ENCODE data around the gene PYGO2. TPM values are rescaled to one million over a fixed set of nuclear protein-coding genes. Genes with fewer than 3 reads are reported as not detected.

Gene PYGO2
- polyA plus RNA-seq, 3 donors from 2014 or later = 15.0 to 39.1 (median 15.4) TPM

- H3K27ac Mint-ChIP-seq = peak overlapping the region in 5 of 6 donors; percentile 19 to 61 (median 50)
- peaks cover 56 to 63% of the 10 kb centered on the region in 2 donors for H3K4me1 Mint-ChIP-seq
Observed at GRCh38 chr1:154958681-154959425, 2.7 kb downstream of the PYGO2 start.

GRCh38 chr1:154958036-154958435 lies 3.5 kb downstream of the PYGO2 start:
- Mint-ChIP-seq H3K27me3 (ENCODE audit: low read depth in 3 of 3) (peaks cover 10 to 12% (median 11%) of the 10 kb centered on the region in 3 donors), H3K4me1 (peaks cover 63 to 64% of the 10 kb centered on the region in 2 donors), H3K27ac (peak overlapping the region in 4 of 6 donors; percentile 34 to 61 (median 46))

More at GRCh38 chr1:154958681-154959425, 2.7 kb downstream of the PYGO2 start:
- peak overlapping the region in 1 of 5 donors; percentile 36 for H3K4me3 Mint-ChIP-seq
- H3K36me3 Mint-ChIP-seq = peaks cover 0 to 5% (median 4%) of the 10 kb centered on the region in 3 donors
- H3K9me3 Mint-ChIP-seq = no peaks in the 10 kb centered on the region
- peaks cover 10 to 12% (median 11%) of the 10 kb centered on the region in 3 donors for H3K27me3 Mint-ChIP-seq (ENCODE audit: low read depth in 3 of 3)
- DNase-seq = no peak

DNA sequence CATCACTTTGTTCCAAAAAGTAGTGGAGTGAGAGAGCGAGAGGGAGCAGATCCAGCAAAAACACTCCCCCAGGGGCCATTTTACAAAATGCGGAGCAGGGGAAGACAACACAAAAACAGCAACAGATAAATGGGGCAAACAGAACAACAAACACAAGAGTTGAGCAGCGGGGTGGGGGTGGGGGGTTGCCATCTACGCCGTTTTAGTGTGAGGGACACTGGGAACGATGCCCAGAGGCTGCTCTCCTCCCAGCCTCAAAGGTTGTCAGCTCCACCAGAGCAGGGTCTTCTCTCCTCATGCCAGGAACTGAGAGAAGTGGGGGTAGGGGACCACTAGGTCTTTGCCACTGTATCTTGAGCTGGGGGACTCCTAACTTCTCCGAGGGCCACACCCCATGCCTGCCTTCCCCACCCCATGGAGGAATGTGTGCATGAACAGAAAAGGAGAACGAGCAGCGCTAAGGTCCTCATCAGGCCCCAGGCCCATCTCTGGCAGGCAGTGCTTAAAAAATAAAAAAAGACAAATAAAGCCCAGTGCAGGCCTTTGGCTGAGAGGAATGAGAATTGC lies 4.4 kb downstream of the PYGO2 start:
- H3K27ac Mint-ChIP-seq = peak overlapping the region; percentile 34 to 99 (median 92)
- peak overlapping the region in 4 of 5 donors; percentile 44 to 50 (median 46) for H3K4me3 Mint-ChIP-seq
- peaks cover 11 to 13% (median 11%) of the 10 kb centered on the region in 3 donors for H3K27me3 Mint-ChIP-seq (ENCODE audit: low read depth in 3 of 3)
- H3K4me1 Mint-ChIP-seq = peaks cover 65% of the 10 kb centered on the region in 2 donors
- no peaks in the 10 kb centered on the region for H3K9me3 Mint-ChIP-seq
- H3K36me3 Mint-ChIP-seq = no peaks in the 10 kb centered on the region
- DNase-seq = no peak

More at GRCh38 chr1:154958036-154958435, 3.5 kb downstream of the PYGO2 start:
- DNase-seq = no peak
- no peaks in the 10 kb centered on the region for H3K36me3 Mint-ChIP-seq
- H3K4me3 Mint-ChIP-seq = no peak overlapping the region
- H3K9me3 Mint-ChIP-seq = no peaks in the 10 kb centered on the region

- peak overlapping the region; percentile 92 to 100 (median 98) for H3K27ac Mint-ChIP-seq
- H3K36me3 Mint-ChIP-seq = no peaks in the 10 kb centered on the region
- H3K4me3 Mint-ChIP-seq = peak overlapping the region; percentile 93 to 97 (median 95)
- peaks cover 68 to 69% of the 10 kb centered on the region in 2 donors for H3K4me1 Mint-ChIP-seq
- H3K27me3 Mint-ChIP-seq (ENCODE audit: low read depth in 3 of 3) = peaks cover 11 to 13% (median 12%) of the 10 kb centered on the region in 3 donors
- H3K9me3 Mint-ChIP-seq = no peaks in the 10 kb centered on the region
- DNase-seq = no peak
Observed at GRCh38 chr1:154956544-154956941, 5.0 kb downstream of the PYGO2 start.

GRCh38 chr1:154955718-154956543 lies 5.7 kb downstream of the PYGO2 start, which contains the start of gene PBXIP1:
PBXIP1 (minus strand) TSS chr1:154956099; CDS start chr1:154953721, 2,378 bp downstream.
- peak; percentile 92 to 93 (median 92) for DNase-seq
- Mint-ChIP-seq H3K9me3 (no peaks in the 10 kb centered on the region), H3K36me3 (no peaks in the 10 kb centered on the region), H3K4me3 (peak within 1 kb of the TSS; percentile 93 to 97 (median 95)), H3K27me3 (ENCODE audit: low read depth in 3 of 3) (peaks cover 11 to 13% (median 12%) of the 10 kb centered on the region in 3 donors), H3K4me1 (peaks cover 66 to 68% of the 10 kb centered on the region in 2 donors), H3K27ac (peak within 1 kb of the TSS; percentile 92 to 100 (median 98))

- H3K9me3 Mint-ChIP-seq = no peaks in the 10 kb centered on the region
Observed at GRCh38 chr1:154955039-154955717, 6.4 kb downstream of the PYGO2 start.

DNA sequence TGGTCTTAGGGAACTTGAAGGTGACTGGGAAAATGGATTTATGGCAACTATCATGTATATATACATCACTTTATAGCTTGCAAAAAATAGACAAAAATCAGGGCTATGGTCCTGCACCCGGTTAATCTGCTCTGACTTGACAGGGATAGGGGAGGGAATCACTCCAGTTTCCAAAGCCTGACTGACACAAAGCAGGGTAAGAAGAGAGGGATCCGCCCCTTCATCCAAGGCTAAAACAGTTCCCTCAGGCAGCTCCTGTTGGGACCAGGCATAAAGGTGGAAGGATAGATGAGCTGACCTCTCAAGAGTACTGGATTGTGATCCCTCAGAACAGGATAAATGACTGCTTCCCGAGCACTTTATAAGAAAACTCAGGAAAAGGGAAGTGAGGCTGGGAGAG lies 7.0 kb downstream of the PYGO2 start:
- DNase-seq = no peak
- Mint-ChIP-seq H3K36me3 (peaks cover 0 to 4% (median 0%) of the 10 kb centered on the region in 3 donors), H3K4me1 (peaks cover 63 to 64% of the 10 kb centered on the region in 2 donors), H3K27ac (peak overlapping the region; percentile 92 to 100 (median 98)), H3K27me3 (ENCODE audit: low read depth in 3 of 3) (peaks cover 9 to 15% (median 13%) of the 10 kb centered on the region in 3 donors), H3K9me3 (no peaks in the 10 kb centered on the region), H3K4me3 (peak overlapping the region; percentile 93 to 97 (median 95))

More at GRCh38 chr1:154955039-154955717, 6.4 kb downstream of the PYGO2 start:
- Mint-ChIP-seq H3K27me3 (ENCODE audit: low read depth in 3 of 3) (peaks cover 9 to 15% (median 13%) of the 10 kb centered on the region in 3 donors), H3K4me3 (peak overlapping the region; percentile 93 to 97 (median 95)), H3K27ac (peak overlapping the region; percentile 92 to 100 (median 98)), H3K4me1 (peaks cover 65% of the 10 kb centered on the region in 2 donors), H3K36me3 (peaks cover 0 to 4% (median 0%) of the 10 kb centered on the region in 3 donors)
- DNase-seq = peak; percentile 83 to 90 (median 87)

- peaks cover 11 to 15% (median 13%) of the 10 kb centered on the region in 3 donors for H3K27me3 Mint-ChIP-seq (ENCODE audit: low read depth in 3 of 3)
- peak overlapping the region; percentile 64 to 100 (median 98) for H3K27ac Mint-ChIP-seq
- H3K4me1 Mint-ChIP-seq = peaks cover 63 to 64% of the 10 kb centered on the region in 2 donors
- no peak for DNase-seq
- peaks cover 1 to 7% (median 6%) of the 10 kb centered on the region in 3 donors for H3K36me3 Mint-ChIP-seq
- no peaks in the 10 kb centered on the region for H3K9me3 Mint-ChIP-seq
- H3K4me3 Mint-ChIP-seq = peak overlapping the region in 4 of 5 donors; percentile 12 to 97 (median 64)
Observed at GRCh38 chr1:154953611-154954038, 8.0 kb downstream of the PYGO2 start.

GRCh38 chr1:154952664-154953063 lies 8.9 kb downstream of the PYGO2 start:
- Mint-ChIP-seq H3K36me3 (peaks cover 3 to 10% (median 7%) of the 10 kb centered on the region in 3 donors), H3K4me1 (peaks cover 61 to 64% of the 10 kb centered on the region in 2 donors), H3K27ac (peak overlapping the region; percentile 47 to 92 (median 80)), H3K9me3 (no peaks in the 10 kb centered on the region), H3K4me3 (peak overlapping the region in 2 of 5 donors; percentile 8 to 52), H3K27me3 (ENCODE audit: low read depth in 3 of 3) (peaks cover 12 to 15% (median 13%) of the 10 kb centered on the region in 3 donors)
- DNase-seq = no peak

DNA sequence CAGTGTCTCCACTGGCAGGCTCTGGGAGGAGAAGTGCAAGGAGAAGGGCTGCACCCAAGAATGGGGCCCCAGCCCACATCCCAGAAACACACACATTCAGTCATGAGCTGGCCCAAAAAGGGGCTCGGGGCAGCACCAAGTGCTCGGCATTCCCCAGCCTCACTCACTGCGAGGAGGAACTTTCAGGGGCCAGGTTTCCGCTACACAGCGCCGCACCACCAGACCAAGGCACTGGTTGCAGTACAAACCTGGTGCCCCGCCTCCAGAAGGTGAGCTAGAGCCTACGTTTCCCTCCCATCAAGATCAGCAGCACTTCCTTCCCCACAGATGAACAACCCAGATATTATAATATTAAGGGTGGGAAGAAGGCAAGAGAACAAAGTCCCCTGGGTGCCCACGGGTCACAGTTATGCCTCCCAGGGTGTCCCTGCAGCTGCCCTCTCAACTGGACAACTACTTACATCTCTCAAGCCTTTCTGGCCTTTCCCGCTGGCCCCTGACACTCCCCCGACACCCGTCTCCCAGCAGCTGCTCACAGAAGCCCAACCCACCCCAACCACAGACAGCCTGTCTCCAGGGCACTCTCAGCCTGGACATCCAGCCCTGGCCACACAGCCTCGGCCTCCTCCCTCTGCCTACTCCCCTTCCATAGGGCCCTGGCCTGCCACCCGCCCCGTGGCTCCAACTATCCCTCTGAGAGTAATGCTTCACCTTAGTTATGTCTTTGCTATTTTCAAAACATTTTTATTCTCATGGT lies 9.5 kb downstream of the PYGO2 start:
- Mint-ChIP-seq H3K9me3 (no peaks in the 10 kb centered on the region), H3K4me3 (peak overlapping the region in 2 of 5 donors; percentile 10 to 54), H3K36me3 (peaks cover 3 to 10% (median 7%) of the 10 kb centered on the region in 3 donors), H3K27ac (peak overlapping the region; percentile 29 to 92 (median 81)), H3K27me3 (ENCODE audit: low read depth in 3 of 3) (peaks cover 10 to 15% (median 13%) of the 10 kb centered on the region in 3 donors), H3K4me1 (peaks cover 57 to 61% of the 10 kb centered on the region in 2 donors)
- DNase-seq = no peak

- Mint-ChIP-seq H3K4me3 (no peak overlapping the region), H3K27ac (no peak overlapping the region), H3K36me3 (peaks cover 3 to 14% (median 7%) of the 10 kb centered on the region in 3 donors), H3K4me1 (peaks cover 22 to 25% of the 10 kb centered on the region in 2 donors), H3K9me3 (no peaks in the 10 kb centered on the region), H3K27me3 (ENCODE audit: low read depth in 3 of 3) (peaks cover 2 to 5% (median 3%) of the 10 kb centered on the region in 3 donors)
- no peak for DNase-seq
Observed at GRCh38 chr1:154948079-154948478, 13.5 kb downstream of the PYGO2 start.

Data from immature natural killer cell (primary cell).